Measurements from ENCODE around the gene CPED1.

DNA sequence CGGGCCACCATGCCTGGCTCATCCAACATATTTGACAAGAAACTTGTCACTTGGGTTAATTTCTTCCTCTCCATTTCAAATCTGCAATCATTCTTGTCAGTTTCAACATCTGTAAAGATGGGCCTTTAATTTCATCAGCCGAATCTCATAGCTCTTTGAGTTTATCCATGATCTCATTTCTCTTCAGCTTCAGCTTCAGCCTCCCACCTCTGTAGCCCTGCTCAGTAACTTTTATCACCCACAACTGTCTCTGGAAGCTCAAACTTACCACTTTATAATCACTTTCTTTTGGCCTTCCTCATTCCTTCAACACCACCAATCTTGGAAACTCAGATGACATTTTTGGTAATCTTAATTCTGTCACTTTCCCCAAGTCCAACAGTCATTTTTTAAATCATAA, 83.2 kb downstream of the CPED1 start:
- TF ChIP-seq, protein P1, sequence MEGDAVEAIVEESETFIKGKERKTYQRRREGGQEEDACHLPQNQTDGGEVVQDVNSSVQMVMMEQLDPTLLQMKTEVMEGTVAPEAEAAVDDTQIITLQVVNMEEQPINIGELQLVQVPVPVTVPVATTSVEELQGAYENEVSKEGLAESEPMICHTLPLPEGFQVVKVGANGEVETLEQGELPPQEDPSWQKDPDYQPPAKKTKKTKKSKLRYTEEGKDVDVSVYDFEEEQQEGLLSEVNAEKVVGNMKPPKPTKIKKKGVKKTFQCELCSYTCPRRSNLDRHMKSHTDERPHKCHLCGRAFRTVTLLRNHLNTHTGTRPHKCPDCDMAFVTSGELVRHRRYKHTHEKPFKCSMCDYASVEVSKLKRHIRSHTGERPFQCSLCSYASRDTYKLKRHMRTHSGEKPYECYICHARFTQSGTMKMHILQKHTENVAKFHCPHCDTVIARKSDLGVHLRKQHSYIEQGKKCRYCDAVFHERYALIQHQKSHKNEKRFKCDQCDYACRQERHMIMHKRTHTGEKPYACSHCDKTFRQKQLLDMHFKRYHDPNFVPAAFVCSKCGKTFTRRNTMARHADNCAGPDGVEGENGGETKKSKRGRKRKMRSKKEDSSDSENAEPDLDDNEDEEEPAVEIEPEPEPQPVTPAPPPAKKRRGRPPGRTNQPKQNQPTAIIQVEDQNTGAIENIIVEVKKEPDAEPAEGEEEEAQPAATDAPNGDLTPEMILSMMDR (conservative IDR thresholded peaks at IDR 0.05): no peak
- no peak for TF ChIP-seq ZFX (IDR thresholded peaks at IDR 0.05)

Measured in C4-2B (cell line).